ENCODE data around the gene PLCG1. TPM values are rescaled to one million over a fixed set of nuclear protein-coding genes. Genes with fewer than 3 reads are reported as not detected.
A peak's percentile ranks its signal among the peaks of the same experiment; 100 is the strongest.

PLCG1 gene
- total and polyA plus RNA-seq, 9 of the 15 experiments (the other 6 are each of a cell fraction or from before 2014, with no cell fraction given) = 1.7 to 67.0 (median 34.8) TPM

GRCh38 chr20:41134362-41135186 lies 2.8 kb upstream of the PLCG1 start:
- ChIA-PET POLR2A (interaction anchor here (0.6 to 1.7 kb wide), 6 partner anchors 9 to 915 kb away, joined by 3 to 7 read pairs (median 3); no protein-coding TSS in a partner anchor), CTCF (ENCODE audit: low intra/inter-chr PET ratio) (interaction anchor here (0.6 kb wide), 1 partner anchor 98 kb away, joined by 3 read pairs; no protein-coding TSS in a partner anchor)
- WGBS (ENCODE audit: insufficient coverage, low coverage, missing lambda C conversion rate) = 55% methylated on average over 9 of the region's 9 CpGs
- intact Hi-C loops (cut with micrococcal nuclease) = loop anchor here (2.0 kb wide), 1 partner anchor 98 kb away; no protein-coding TSS in a partner anchor
- peak overlapping the region in 1 of 2 experiments; percentile 77; a peak in 2 of 4 replicates for H3K9ac ChIP-seq (ENCODE audit: insufficient read depth in 1 of 2, low read depth in 2 of 2, low read length in 2 of 2)
- peak overlapping the region; percentile 34 for H2AFZ ChIP-seq (ENCODE audit: low read depth, low read length)
- H3K4me2 ChIP-seq (ENCODE audit: insufficient read depth, low read length) = peak overlapping the region; percentile 16; the same call in 1 of the 2 replicates
- no peaks in the 10 kb centered on the region for H3K27me3 ChIP-seq (ENCODE audit: control insufficient read depth in 2 of 2, insufficient read depth in 2 of 2, low read length in 2 of 2)
- FAIRE-seq (no peak), ATAC-seq (no peak), DNase-seq (ENCODE audit: extremely low read depth in 1 of 4, low spot score in 3 of 4) (no peak)
- peaks cover 21% of the 10 kb centered on the region for H3K79me2 ChIP-seq (ENCODE audit: control insufficient read depth, insufficient read depth, low read length)
- no peaks in the 10 kb centered on the region for H3K9me3 ChIP-seq (replicated peaks; ENCODE audit: control insufficient read depth, insufficient read depth, low read depth, low read length)
- no TSS peak for BruUV-seq (replicated peaks)
- H3K36me3 ChIP-seq (ENCODE audit: control insufficient read depth, insufficient read depth, low read length) = peaks cover 7% of the 10 kb centered on the region; the same call in 1 of the 3 replicates
- in situ Hi-C loops (cut with MboI) = no loop called here
- TF ChIP-seq RBM25 (IDR thresholded peaks at IDR 0.05; ENCODE audit: low read depth, low read length, severe bottlenecking) (peak; percentile 65), KDM1A (IDR thresholded peaks at IDR 0.05) (peak in 1 of 2 experiments; percentile 26; a peak in 1 of 4 replicates), NFE2 (IDR thresholded peaks at IDR 0.05; ENCODE audit: low read depth) (no peak), ZBTB11 (CRISPR knock-in tag; IDR thresholded peaks at IDR 0.05) (0 out of 6 replicates have a peak, but pooled peaks of 1 of the 3 experiments have one; percentile 22)
- H3K9me1 ChIP-seq (ENCODE audit: control insufficient read depth, insufficient read depth, low read length) = no peaks in the 10 kb centered on the region
- H4K20me1 ChIP-seq (replicated peaks; ENCODE audit: control insufficient read depth, insufficient read depth, low read length) = no peaks in the 10 kb centered on the region; the same call in 1 of the 2 replicates
- no peak overlapping the region for H3K27ac ChIP-seq (ENCODE audit: extremely low read depth, low read depth, low read length)
- H3K4me1 ChIP-seq (replicated peaks in 1 of 2; ENCODE audit: control insufficient read depth in 2 of 2, insufficient read depth in 2 of 2, low read length in 2 of 2) = peaks cover 25 to 36% of the 10 kb centered on the region in 2 experiments; a peak in 4 of 5 replicates
- no peak overlapping the region for H3K4me3 ChIP-seq
